GM19324 (cell line): ENCODE results near the gene GAPDHS.

Experiments
- ATAC-seq: cut with Tn5 transposase; IDR thresholded peaks from one replicate; pipeline ENCODE4 v1.9.1; 2021; ENCODE audit warnings: mild to moderate bottlenecking, moderate library complexity; ENCODE audit not compliant: unreplicated experiment, low FRiP score

Gene GAPDHS

GRCh38 chr19:35509861-35510625, 23.2 kb upstream of the GAPDHS start:
- no peak for ATAC-seq

- ATAC-seq = no peak
Observed at GRCh38 chr19:35510626-35510964, 22.7 kb upstream of the GAPDHS start.

DNA sequence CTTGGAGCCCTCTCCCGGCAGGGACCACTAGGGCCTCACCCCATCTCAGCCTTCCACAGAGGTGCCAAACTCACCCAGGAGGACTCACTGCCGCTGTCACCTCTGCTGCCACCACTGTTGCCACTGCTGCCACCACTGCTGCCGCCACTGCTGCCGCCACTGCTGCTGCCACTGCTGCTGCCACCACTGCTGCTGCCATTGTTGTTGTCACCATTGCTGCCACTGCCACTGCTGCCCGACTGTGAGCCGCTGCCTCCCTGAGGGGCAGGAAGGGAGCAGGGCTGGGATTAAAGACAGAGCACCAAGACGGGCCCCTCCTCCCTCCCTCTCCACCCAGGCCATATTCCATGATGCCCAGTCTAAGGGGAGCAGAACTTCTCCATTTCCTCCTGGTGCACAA, 21.9 kb upstream of the GAPDHS start:
- ATAC-seq = no peak

GRCh38 chr19:35512831-35513627, 20.2 kb upstream of the GAPDHS start:
- no peak for ATAC-seq

DNA sequence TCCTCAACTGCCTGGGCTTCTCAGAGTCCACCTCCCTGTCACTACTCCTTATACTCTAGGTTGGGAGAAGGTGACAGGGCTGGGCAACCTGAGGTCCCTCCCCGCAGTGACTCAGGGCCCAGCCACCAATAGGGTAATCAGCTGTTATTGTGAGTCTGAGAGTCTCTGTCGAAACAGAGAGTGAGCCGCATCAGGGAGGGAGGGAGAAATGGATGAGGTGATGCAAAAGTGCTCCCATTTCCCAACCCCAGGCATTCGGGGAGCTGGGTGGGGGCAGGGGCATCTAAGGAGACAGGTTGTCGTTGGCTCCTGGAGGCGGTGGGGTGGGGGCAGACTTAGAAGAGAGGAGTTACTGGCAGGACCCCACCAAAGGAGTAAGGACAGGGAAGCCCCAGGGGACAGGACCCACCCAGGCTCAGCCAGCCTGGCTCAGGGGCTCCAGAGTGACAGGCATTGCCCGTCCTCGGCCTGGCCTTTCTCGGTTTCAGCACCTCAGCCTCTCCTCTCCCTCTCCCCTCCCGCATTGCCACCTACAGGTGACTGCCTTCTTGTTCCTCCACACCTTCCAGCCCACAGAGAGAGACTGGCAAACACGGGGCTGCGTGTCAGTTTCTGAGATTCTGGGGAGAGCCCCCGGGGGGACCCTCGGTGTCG, 19.5 kb upstream of the GAPDHS start, which contains the start of gene DMKN:
Gene DMKN (minus strand): TSS at position 22 of the 654 bp plus-strand sequence. CDS start 174 bp downstream, outside the sequence.
- ATAC-seq = no peak

DNA sequence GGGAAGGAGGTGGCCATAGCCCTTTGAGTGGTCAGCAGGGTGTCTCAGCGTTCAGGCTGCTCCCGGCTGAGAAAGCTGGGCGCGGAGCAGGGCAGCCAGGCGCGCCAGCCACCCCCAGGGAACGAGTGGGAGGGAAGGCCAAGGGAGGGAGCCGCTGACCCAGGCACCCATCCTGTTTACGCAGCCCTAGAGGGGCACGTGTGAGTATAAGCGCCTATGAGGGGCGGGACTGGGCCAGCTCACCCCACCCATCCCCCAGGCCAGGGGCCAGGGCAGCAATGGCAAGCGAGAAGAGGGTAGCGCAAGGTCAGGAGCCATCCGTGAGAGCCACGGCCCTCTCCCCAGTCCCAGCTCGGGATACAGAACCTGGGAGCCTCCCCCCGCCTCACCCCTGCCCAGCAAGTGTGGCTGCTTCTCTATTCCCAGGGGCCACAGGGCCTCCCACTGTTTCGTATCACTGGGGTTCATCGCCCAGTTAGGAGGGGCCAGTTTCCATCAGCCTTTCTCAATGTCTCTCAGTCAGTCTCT, 18.9 kb upstream of the GAPDHS start:
- no peak for ATAC-seq

DNA sequence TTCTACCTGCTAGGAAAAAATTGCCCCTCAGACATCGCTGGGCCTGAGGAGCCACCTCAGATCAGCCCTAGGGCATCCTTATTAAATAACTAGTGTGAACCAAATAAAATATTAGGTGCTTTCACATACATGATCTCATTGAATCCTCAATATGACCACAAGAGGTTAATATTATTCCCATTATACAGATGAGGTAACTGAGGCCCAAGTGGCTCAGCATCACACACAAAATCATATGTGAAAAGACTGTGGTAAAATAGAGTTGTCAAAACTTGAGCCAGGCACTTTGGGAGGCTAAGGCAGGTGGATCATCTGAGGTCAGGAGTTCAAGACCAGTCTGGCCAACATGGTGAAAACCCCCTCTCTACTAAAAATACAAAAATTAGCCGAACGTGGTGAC, 16.9 kb upstream of the GAPDHS start:
- no peak for ATAC-seq

DNA sequence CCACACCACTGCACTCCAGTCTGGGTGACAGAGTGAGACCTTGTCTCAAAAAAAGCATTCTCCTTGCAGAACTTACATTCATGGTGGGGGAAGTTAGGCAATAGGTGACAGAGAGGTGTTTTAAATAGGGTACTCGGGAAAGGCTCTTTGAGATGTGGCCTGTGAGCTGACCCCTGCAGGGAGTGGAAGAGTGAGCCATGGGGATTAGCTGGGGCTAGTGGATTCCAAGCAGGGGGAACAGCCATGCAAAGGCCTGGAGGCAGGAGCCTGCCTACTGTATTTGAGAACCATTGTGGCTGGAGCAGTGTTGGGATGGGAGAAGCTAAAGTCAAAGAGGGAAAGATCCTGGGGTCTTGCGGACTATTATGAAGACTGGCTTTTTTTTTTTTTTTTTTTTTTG, 15.9 kb upstream of the GAPDHS start:
- ATAC-seq = no peak

DNA sequence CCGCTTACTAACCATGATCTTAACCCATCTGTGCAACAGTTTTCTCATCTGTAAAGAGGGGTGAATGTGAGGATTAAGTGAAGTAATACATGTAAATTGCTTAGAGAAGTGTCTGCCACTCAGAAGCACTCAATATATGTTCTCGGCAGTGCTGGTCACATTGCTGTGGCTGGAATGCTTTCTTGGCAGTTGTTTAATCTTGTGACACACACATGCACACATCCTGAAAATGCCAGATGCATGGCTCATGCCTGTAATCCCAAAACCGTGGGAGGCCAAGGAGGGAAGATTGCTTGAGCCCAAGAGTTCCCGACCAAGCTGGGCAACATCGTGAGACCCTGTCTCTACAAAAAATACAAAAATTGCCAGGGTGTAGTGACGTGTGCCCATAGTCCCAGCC, 14.9 kb upstream of the GAPDHS start:
- no peak for ATAC-seq

DNA sequence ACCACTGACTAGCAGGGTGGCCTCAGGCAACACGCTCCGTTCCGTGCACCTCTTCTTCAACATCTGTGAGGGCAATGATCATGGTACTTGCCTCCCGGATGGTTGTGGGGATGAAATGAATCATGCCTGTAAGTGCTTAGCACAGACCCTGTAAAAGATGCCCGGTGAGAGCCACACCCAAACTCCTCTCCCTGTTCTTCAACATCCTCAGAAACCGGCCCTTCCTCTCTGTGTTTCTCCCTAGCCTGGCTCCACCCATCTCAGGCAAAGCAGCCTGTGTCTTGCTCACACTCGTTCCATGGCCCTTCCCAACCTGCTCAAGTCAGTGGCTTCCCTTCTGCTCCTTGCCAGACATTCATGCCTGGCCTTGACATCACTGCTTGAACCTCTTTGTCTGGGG, 14.0 kb upstream of the GAPDHS start:
- no peak for ATAC-seq

DNA sequence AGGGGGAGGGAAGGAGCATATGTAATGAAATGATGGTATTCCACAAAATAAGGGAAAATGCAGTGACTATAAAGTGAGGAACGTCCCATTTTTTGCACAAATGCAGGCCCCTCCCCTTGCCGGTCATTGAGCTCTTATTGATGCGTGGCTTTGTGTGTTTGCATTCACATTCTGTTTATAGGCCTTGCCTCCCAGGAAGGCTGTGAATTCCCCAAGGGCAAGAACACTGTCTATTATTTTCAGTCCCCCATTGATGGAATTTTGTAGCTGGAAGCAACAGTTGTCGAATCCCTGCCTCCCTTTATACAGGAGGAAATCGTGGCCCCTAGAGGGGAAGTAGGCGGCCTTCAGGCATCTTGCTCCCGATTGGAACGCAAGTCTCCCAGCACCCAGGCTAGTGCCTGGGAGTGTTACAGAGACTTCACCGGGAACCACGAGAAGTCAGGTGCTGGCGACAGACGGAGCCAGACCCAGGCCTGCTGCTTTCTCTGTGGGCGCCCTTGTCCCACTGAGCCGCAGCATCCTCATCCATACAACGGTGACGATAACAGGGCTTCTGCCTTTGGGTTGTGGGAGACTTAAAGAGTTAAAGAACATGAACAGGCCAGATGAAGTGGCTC, 12.0 kb upstream of the GAPDHS start:
- ATAC-seq = no peak

- no peak for ATAC-seq
Observed at GRCh38 chr19:35522745-35523327, 10.4 kb upstream of the GAPDHS start.

GRCh38 chr19:35524181-35524837, 8.9 kb upstream of the GAPDHS start:
- no peak for ATAC-seq

- ATAC-seq = no peak
Observed at GRCh38 chr19:35525873-35526272, 7.4 kb upstream of the GAPDHS start.

- no peak for ATAC-seq
Observed at GRCh38 chr19:35528218-35529038, 4.8 kb upstream of the GAPDHS start, which contains the start of gene SBSN. Gene SBSN, minus strand, starts transcription at chr19:35528311. Its CDS starts 30 bp downstream, at chr19:35528281.

DNA sequence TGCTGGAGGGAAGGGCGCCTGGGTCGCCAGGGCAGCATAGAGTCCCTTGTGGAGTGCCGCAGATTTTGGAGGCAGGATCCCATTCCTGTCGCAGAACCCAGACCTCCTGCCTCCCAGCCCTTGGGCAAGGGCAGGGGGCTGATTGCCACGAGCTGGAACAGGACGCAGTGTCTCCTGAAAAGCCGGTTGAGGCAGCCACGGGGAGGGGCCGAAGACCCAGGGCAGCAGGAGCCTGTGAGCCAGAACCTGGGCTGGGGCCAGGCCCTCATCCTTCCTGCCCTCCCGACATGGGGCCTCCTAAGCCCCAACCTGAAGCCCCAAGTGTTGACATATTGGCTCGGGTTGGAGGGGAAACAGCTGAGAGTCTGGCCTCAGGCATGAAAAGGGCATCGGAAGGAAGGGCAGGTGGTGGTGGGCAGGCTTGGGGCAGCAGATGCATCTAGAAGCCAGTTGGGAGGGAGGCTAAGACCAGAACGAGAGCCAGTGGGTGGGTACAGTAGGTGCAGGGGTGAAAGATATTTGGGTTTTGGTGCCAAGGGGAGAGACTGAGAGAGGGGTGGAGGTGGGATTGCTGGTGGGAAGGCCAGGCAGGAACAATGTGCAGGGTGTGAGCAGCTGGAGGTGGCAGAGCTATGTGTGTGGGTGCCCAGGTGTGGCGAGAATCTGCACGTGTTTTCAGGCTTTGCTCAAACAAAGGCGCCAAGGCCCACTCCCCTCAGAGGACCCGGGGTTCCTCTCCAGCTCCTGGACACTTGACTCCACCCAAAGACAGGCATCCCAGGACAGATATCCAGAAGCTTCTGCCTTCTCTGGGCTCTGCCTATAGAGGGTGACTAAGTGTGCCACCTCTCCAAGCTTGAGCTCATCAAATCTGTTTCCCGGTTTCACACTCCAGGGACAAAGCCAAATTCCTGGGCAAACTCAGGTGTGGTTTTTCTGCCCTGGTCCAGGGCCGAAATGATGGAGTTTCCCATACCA, 3.7 kb upstream of the GAPDHS start:
- ATAC-seq = no peak

DNA sequence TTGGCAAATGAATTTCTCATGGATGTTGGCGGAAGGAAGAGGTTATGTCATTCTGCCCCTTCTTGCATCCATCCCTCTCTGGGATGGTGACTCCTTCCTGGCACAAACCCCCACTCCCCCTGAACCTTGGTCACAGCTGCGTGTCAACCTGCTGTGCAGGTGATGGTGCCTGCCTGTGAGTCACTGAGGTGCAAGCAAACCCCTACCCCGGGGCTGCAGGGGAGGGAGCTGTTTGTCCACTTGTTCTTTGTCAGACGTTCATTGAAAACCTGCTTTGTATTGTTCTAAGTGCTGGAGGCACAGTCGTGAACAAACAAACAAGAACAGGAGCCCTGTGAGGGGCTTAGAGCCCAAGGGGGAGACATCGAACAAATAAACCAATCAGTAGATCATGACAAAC, 2.0 kb upstream of the GAPDHS start:
- ATAC-seq = no peak
